Neuronal stem cell (in vitro differentiated cells): ENCODE data around the gene OPN1MW3. TPM values are rescaled to one million over a fixed set of nuclear protein-coding genes. Genes with fewer than 3 reads are reported as not detected.
"Not testable (repeated sequence)": the region's sequence is repeated elsewhere in the genome, so short reads cannot be mapped to it uniquely, and the experiment has no call there.

ENCODE experiments used
- DNase-seq: peaks from one replicate; pipeline ENCODE4 v3.0.0-alpha.2; 2013; ENCODE audit warnings: low spot score
- H2AFZ ChIP-seq: one replicate; pipeline ENCODE4 v1.6.1; 2013; ENCODE audit warnings: mild to moderate bottlenecking, low read length, inconsistent platforms
- H2AK5ac ChIP-seq: 2 replicates; pipeline ENCODE4 v1.6.1; 2013; ENCODE audit warnings: low read depth, mild to moderate bottlenecking, inconsistent platforms, low read length, moderate library complexity, mixed read lengths
- H2BK120ac ChIP-seq: 2 replicates; pipeline ENCODE4 v1.6.1; 2013; ENCODE audit warnings: low read depth, mild to moderate bottlenecking, inconsistent platforms, low read length, moderate library complexity, mixed read lengths
- H2BK12ac ChIP-seq: one replicate; pipeline ENCODE4 v1.6.1; 2013; ENCODE audit warnings: low read length, inconsistent platforms
- H2BK15ac ChIP-seq: 2 replicates; pipeline ENCODE4 v1.6.1; 2013; ENCODE audit warnings: mild to moderate bottlenecking, low read length, inconsistent platforms, mixed read lengths
- H2BK5ac ChIP-seq: one replicate; pipeline ENCODE4 v1.6.1; 2013; ENCODE audit warnings: inconsistent platforms, mild to moderate bottlenecking, low read length, moderate library complexity
- H3K14ac ChIP-seq: one replicate; pipeline ENCODE4 v1.6.1; 2013; ENCODE audit warnings: low read length, inconsistent platforms
- H3K18ac ChIP-seq: 2 replicates; pipeline ENCODE4 v1.6.1; 2013; ENCODE audit warnings: low read length, inconsistent platforms
- H3K23ac ChIP-seq: 2 replicates; pipeline ENCODE4 v1.6.1; 2013; ENCODE audit warnings: low read depth, mild to moderate bottlenecking, mixed read lengths, low read length, inconsistent platforms; ENCODE audit not compliant: poor library complexity
- H3K27ac ChIP-seq: replicated peaks from 3 replicates; pipeline ENCODE4 v1.5.1; 2013; ENCODE audit warnings: low read length, inconsistent platforms
- H3K27me3 ChIP-seq, 3 experiments: 2 replicates each; pipeline ENCODE4 v1.6.1; 2013; ENCODE audit warnings: low read length in 3 of 3, mild to moderate bottlenecking in 2 of 3, inconsistent platforms in 1 of 3, low read depth in 1 of 3, mixed read lengths in 1 of 3, moderate library complexity in 1 of 3; ENCODE audit not compliant: control insufficient read depth in 3 of 3, insufficient read depth in 3 of 3
- H3K36me3 ChIP-seq, 2 donors: replicated peaks in 1 of 2; 2 replicates each; pipeline ENCODE4 v1.6.1; 2013; ENCODE audit warnings: low read length in 2 of 2; ENCODE audit not compliant: control insufficient read depth in 2 of 2, insufficient read depth in 2 of 2
- H3K4ac ChIP-seq: 2 replicates; pipeline ENCODE4 v1.6.1; 2013; ENCODE audit warnings: inconsistent platforms, mild to moderate bottlenecking, low read length, moderate library complexity
- H3K4me1 ChIP-seq, 2 donors: 1 replicate in 1 of 2; 2 replicates in 1 of 2; pipeline ENCODE4 v1.6.1; 2013; ENCODE audit warnings: low read length in 2 of 2, low read depth in 1 of 2; ENCODE audit not compliant: control insufficient read depth in 2 of 2, insufficient read depth in 1 of 2
- H3K4me2 ChIP-seq: one replicate; pipeline ENCODE4 v1.6.1; 2013; ENCODE audit warnings: mild to moderate bottlenecking, low read length, inconsistent platforms; ENCODE audit not compliant: insufficient read depth, poor library complexity, severe bottlenecking
- H3K4me3 ChIP-seq, 2 donors: 2 replicates each; pipeline ENCODE4 v1.5.1; 2013; ENCODE audit warnings: low read length in 2 of 2, mild to moderate bottlenecking in 2 of 2, inconsistent platforms in 1 of 2, moderate library complexity in 1 of 2
- H3K79me1 ChIP-seq: one replicate; pipeline ENCODE4 v1.6.1; 2013; ENCODE audit warnings: low read depth, mild to moderate bottlenecking, inconsistent platforms, low read length, moderate library complexity
- H3K9ac ChIP-seq: one replicate; pipeline ENCODE4 v1.6.1; 2013; ENCODE audit warnings: mild to moderate bottlenecking, low read depth, low read length, inconsistent platforms; ENCODE audit not compliant: poor library complexity
- H3K9me3 ChIP-seq, 2 donors: replicated peaks in 1 of 2; 2 replicates each; pipeline versions ENCODE3 to v1.6.1; 2013; ENCODE audit warnings: low read length in 2 of 2, mild to moderate bottlenecking in 2 of 2, inconsistent platforms in 1 of 2, low read depth in 1 of 2, mixed read lengths in 1 of 2, moderate library complexity in 1 of 2; ENCODE audit not compliant: control insufficient read depth in 2 of 2, insufficient read depth in 1 of 2
- H4K8ac ChIP-seq: one replicate; pipeline ENCODE4 v1.6.1; 2013; ENCODE audit warnings: low read depth, mild to moderate bottlenecking, inconsistent platforms, low read length, moderate library complexity
- H4K91ac ChIP-seq: one replicate; pipeline ENCODE4 v1.6.1; 2013; ENCODE audit warnings: low read length, low read depth, mild to moderate bottlenecking, inconsistent platforms; ENCODE audit not compliant: poor library complexity
- WGBS, 2 donors: extraction: QIAGEN DNeasy Blood & Tissue Kit; methylation state at CpG; one replicate each; pipeline ENCODE4 v1.1.7; 2013; ENCODE audit warnings: missing lambda C conversion rate in 2 of 2, mixed read lengths in 1 of 2; ENCODE audit not compliant: insufficient read length in 2 of 2, insufficient replicate concordance in 1 of 2; ENCODE audit errors: extremely low coverage in 2 of 2; 5-methylcytosine and 5-hydroxymethylcytosine counted together
- polyA plus RNA-seq, 2 experiments: library from polyadenylated mRNA; stranded (reverse); fragments of 200-250 nt; gene quantifications; one replicate each; pipeline ENCODE4 v1.2.3, GENCODE V29; 2013

The OPN1MW3 gene
- not detected for polyA plus RNA-seq (2013, experiment 1 of 2)
- not detected for polyA plus RNA-seq (2013, experiment 2 of 2)

- not testable (repeated sequence) for H3K18ac ChIP-seq, H2AK5ac ChIP-seq, H3K27ac ChIP-seq, H3K4me3 ChIP-seq, H2BK5ac ChIP-seq, H3K36me3 ChIP-seq, H3K9me3 ChIP-seq, H3K23ac ChIP-seq, H2BK15ac ChIP-seq, DNase-seq, H2BK12ac ChIP-seq, H3K4me1 ChIP-seq, H2BK120ac ChIP-seq, H4K8ac ChIP-seq, H4K91ac ChIP-seq, H3K79me1 ChIP-seq, H3K27me3 ChIP-seq, H3K4me2 ChIP-seq, H3K14ac ChIP-seq, H3K9ac ChIP-seq, H2AFZ ChIP-seq, H3K4ac ChIP-seq
- no CpG with 5 or more reads among the region's 17 CpGs for WGBS, 2 donors
Observed at GRCh38 chrX:154257282-154257681, at the start of gene OPN1MW3. Gene OPN1MW3, plus strand, starts transcription at chrX:154257582. Its CDS starts 38 bp downstream, at chrX:154257620.

- H3K4me1 ChIP-seq, H3K9me3 ChIP-seq, H3K36me3 ChIP-seq, H3K27me3 ChIP-seq, H3K4ac ChIP-seq, H3K79me1 ChIP-seq, H3K4me3 ChIP-seq, H4K8ac ChIP-seq, H4K91ac ChIP-seq, H2BK12ac ChIP-seq, H3K14ac ChIP-seq, H3K18ac ChIP-seq, H3K27ac ChIP-seq, H2AFZ ChIP-seq, DNase-seq, H3K4me2 ChIP-seq, H3K23ac ChIP-seq, H2BK5ac ChIP-seq, H2AK5ac ChIP-seq, H2BK15ac ChIP-seq, H3K9ac ChIP-seq, H2BK120ac ChIP-seq: not testable (repeated sequence)
- no CpG with 5 or more reads among the region's 21 CpGs for WGBS, 2 donors
Observed at GRCh38 chrX:154209670-154210418, 47.5 kb upstream of the OPN1MW3 start.

- not testable (repeated sequence) for H3K4me2 ChIP-seq, H2BK12ac ChIP-seq, H3K18ac ChIP-seq, H3K4ac ChIP-seq, H3K4me1 ChIP-seq, H3K27ac ChIP-seq, H2AFZ ChIP-seq, H4K8ac ChIP-seq, H2AK5ac ChIP-seq, H3K79me1 ChIP-seq, H2BK5ac ChIP-seq, H3K36me3 ChIP-seq, H3K27me3 ChIP-seq, H3K9ac ChIP-seq, H2BK15ac ChIP-seq, H3K23ac ChIP-seq, H4K91ac ChIP-seq, H3K14ac ChIP-seq, H2BK120ac ChIP-seq, H3K9me3 ChIP-seq, DNase-seq, H3K4me3 ChIP-seq
- no CpG with 5 or more reads among the region's 9 CpGs for WGBS, 2 donors
Observed at GRCh38 chrX:154211057-154211456, 46.3 kb upstream of the OPN1MW3 start.

GRCh38 chrX:154211499-154211898, 45.9 kb upstream of the OPN1MW3 start:
- H3K27ac ChIP-seq, H3K4me3 ChIP-seq, H3K9me3 ChIP-seq, H3K18ac ChIP-seq, H3K23ac ChIP-seq, H3K27me3 ChIP-seq, H3K9ac ChIP-seq, H4K8ac ChIP-seq, H3K4me2 ChIP-seq, H3K79me1 ChIP-seq, H2BK120ac ChIP-seq, H3K36me3 ChIP-seq, H3K4me1 ChIP-seq, H4K91ac ChIP-seq, H3K4ac ChIP-seq, H2BK15ac ChIP-seq, DNase-seq, H2AFZ ChIP-seq, H2BK12ac ChIP-seq, H2AK5ac ChIP-seq, H3K14ac ChIP-seq, H2BK5ac ChIP-seq: not testable (repeated sequence)
- WGBS, 2 donors, result no CpG with 5 or more reads among the region's 10 CpGs
